Colonic mucosa (tissue), 4 donors: ENCODE measurements around the gene MADD. TPM values are rescaled to one million over a fixed set of nuclear protein-coding genes. Genes with fewer than 3 reads are reported as not detected.
"Not testable (repeated sequence)": the region's sequence is repeated elsewhere in the genome, so short reads cannot be mapped to it uniquely, and the experiment has no call there.

ENCODE experiments used
- DNase-seq: peaks from one replicate; pipeline ENCODE4 v3.0.0-alpha.2; 2020
- H3K27ac ChIP-seq: fragments of 200-600 bp; one replicate; pipeline ENCODE4 v1.8.0; 2021
- H3K27me3 ChIP-seq: fragments of 200-600 bp; one replicate; pipeline ENCODE4 v1.8.0; 2021
- H3K36me3 ChIP-seq: fragments of 200-600 bp; one replicate; pipeline ENCODE4 v1.8.0; 2021
- H3K4me1 ChIP-seq: fragments of 200-600 bp; one replicate; pipeline ENCODE4 v1.8.0; 2021; ENCODE audit warnings: mild to moderate bottlenecking
- H3K4me3 ChIP-seq: fragments of 200-600 bp; one replicate; pipeline ENCODE4 v1.8.0; 2021
- H3K9ac ChIP-seq, 2 donors: one replicate each; pipeline ENCODE4 v1.7.0; 2013; ENCODE audit warnings: control low read depth in 2 of 2, low read depth in 2 of 2, low read length in 2 of 2
- H3K9me3 ChIP-seq: fragments of 200-600 bp; one replicate; pipeline ENCODE4 v1.8.0; 2021
- CTCF ChIP-seq: fragments of 200-600 bp; IDR thresholded peaks from one replicate; pipeline ENCODE4 v1.8.0; 2022; ENCODE audit warnings: antibody characterized with exemption, mild to moderate bottlenecking
- intact Hi-C: fragments of 100-400 bp; cut with DNase I; formaldehyde crosslinking; loops from one replicate; pipeline ENCODE4 v1.14.1; 2022
- total RNA-seq, 2 donors: library from RNA; stranded (reverse); fragmentation: NEBNext Ultra II Directional in 1 of 2; extraction: Animal tissue kit (Norgen Biotek cat#: 25700) in 1 of 2; gene quantifications; one replicate each; pipeline ENCODE4 v1.2.1, GENCODE V29; 2021
- donor health status: healthy.
- donor health status: DM: no; HTN: no; CAD: no.
- donor health status: DM: no; HTN: no; CAD: no.

MADD gene
- total RNA-seq, 2 donors from 2014 or later = 35.5 to 45.9 TPM

- no peaks in the 10 kb centered on the region for H3K27me3 ChIP-seq
- no peak for TF ChIP-seq CTCF
- H3K36me3 ChIP-seq = peaks cover 33% of the 10 kb centered on the region
- intact Hi-C loops = no loop called here
- H3K9me3 ChIP-seq = no peaks in the 10 kb centered on the region
- no peaks in the 10 kb centered on the region for H3K4me1 ChIP-seq
- no peak for DNase-seq
- no peak overlapping the region for H3K4me3 ChIP-seq
- no peak overlapping the region for H3K9ac ChIP-seq
- H3K27ac ChIP-seq = no peak overlapping the region
Measured at GRCh38 chr11:47306484-47306844, 36.5 kb downstream of the MADD start.

DNA sequence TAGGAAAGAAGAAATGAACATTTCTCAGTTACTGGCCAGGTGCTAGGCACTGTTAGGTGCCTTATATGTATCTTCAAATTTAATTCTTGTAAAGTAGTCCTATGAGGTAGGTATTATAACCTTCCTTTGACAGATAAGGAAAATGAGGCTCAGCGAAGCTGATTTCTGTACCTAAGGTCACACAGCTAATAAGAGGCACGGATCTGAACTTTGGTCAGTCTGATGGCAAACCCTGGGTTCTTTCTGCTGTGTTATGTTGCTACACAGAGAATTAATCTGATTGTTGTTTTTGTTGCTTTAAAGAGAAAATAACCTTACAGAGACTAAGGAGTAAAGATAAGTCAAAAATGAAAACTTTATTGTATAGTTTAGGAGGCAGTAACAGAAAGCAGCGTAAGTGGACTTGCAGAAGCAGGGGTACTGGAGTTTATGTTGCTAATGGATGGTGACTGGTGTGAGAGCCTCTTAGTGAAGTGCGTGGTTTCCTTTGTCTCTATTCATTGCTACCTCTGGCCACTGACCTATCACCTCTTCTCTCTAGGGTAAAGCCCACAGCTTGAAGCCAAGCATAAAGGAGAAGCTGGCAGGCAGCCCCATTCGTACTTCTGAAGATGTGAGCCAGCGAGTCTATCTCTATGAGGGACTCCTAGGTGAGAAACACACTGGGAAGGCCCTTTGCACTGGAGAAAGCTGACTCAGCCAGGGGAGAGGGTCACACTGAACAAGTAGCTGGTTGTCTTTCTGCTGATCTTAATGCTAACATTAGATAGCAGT is 38.3 kb downstream of the MADD start:
- no peak for TF ChIP-seq CTCF
- peaks cover 22% of the 10 kb centered on the region for H3K36me3 ChIP-seq
- no peak for DNase-seq
- H3K9me3 ChIP-seq = no peaks in the 10 kb centered on the region
- no peak overlapping the region for H3K9ac ChIP-seq
- no peak overlapping the region for H3K4me3 ChIP-seq
- H3K4me1 ChIP-seq = no peaks in the 10 kb centered on the region
- no peaks in the 10 kb centered on the region for H3K27me3 ChIP-seq
- no peak overlapping the region for H3K27ac ChIP-seq
- intact Hi-C loops = no loop called here

DNA sequence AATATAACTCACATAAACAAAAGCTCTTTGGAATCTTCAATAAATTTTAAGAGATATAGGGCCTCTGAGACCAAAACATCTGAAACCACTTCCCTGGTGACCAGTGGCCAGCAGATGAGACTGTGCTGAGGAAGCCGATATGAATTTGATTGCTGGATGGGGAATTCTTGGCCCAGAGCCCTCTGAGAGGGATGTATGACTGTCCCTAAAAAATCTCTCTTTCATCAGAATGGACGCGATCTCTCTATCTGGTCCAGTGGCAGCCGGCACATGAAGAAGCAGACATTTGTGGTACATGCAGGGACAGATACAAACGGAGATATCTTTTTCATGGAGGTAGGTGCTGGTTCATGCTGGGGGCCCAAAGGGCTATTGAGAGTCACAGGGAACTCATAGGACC is 45.1 kb downstream of the MADD start:
- no peak overlapping the region for H3K9ac ChIP-seq
- H3K36me3 ChIP-seq = peaks cover 8% of the 10 kb centered on the region
- intact Hi-C loops = no loop called here
- no peak for TF ChIP-seq CTCF
- H3K27me3 ChIP-seq = no peaks in the 10 kb centered on the region
- H3K4me1 ChIP-seq = no peaks in the 10 kb centered on the region
- no peak for DNase-seq
- H3K4me3 ChIP-seq = no peak overlapping the region
- H3K27ac ChIP-seq = no peak overlapping the region
- H3K9me3 ChIP-seq = no peaks in the 10 kb centered on the region

GRCh38 chr11:47316501-47316900 is 46.6 kb downstream of the MADD start:
- H3K27ac ChIP-seq, H3K36me3 ChIP-seq, H3K9me3 ChIP-seq, H3K27me3 ChIP-seq, H3K9ac ChIP-seq, intact Hi-C loops, H3K4me3 ChIP-seq, DNase-seq, H3K4me1 ChIP-seq: not testable (repeated sequence)

- Histone ChIP-seq H3K9ac (no peak overlapping the region), H3K36me3 (peaks cover 12% of the 10 kb centered on the region), H3K4me1 (no peaks in the 10 kb centered on the region), H3K27ac (no peak overlapping the region), H3K4me3 (no peak overlapping the region), H3K27me3 (no peaks in the 10 kb centered on the region), H3K9me3 (no peaks in the 10 kb centered on the region)
- TF ChIP-seq CTCF = no peak
- intact Hi-C loops = no loop called here
- DNase-seq = no peak
Measured at GRCh38 chr11:47317064-47317828, 47.3 kb downstream of the MADD start.

- TF ChIP-seq CTCF = no peak
- peaks cover 12% of the 10 kb centered on the region for H3K36me3 ChIP-seq
- intact Hi-C loops = no loop called here
- no peak overlapping the region for H3K4me3 ChIP-seq
- H3K9me3 ChIP-seq = no peaks in the 10 kb centered on the region
- no peak for DNase-seq
- no peaks in the 10 kb centered on the region for H3K4me1 ChIP-seq
- no peak overlapping the region for H3K9ac ChIP-seq
- H3K27ac ChIP-seq = no peak overlapping the region
- no peaks in the 10 kb centered on the region for H3K27me3 ChIP-seq
Measured at GRCh38 chr11:47318166-47318565, 48.2 kb downstream of the MADD start.
